Chondrocyte (in vitro differentiated cells): Measurements from ENCODE around the gene TSTD1. TPM values are rescaled to one million over a fixed set of nuclear protein-coding genes. Genes with fewer than 3 reads are reported as not detected.
"Not testable (repeated sequence)": the region's sequence is repeated elsewhere in the genome, so short reads cannot be mapped to it uniquely, and the experiment has no call there.

Experiments
- DNase-seq: peaks from one replicate; pipeline ENCODE4 v3.0.0; 2021; ENCODE audit warnings: mixed read lengths, low spot score
- H3K27ac Mint-ChIP-seq: one replicate; pipeline ENCODE4 v1.8.0; 2021; ENCODE audit warnings: mild to moderate bottlenecking, moderate library complexity, mixed read lengths; ENCODE audit not compliant: unreplicated experiment
- H3K27me3 Mint-ChIP-seq: 2 replicates; pipeline ENCODE4 v1.8.0; 2021; ENCODE audit warnings: low read depth, mixed read lengths
- H3K36me3 Mint-ChIP-seq: 2 replicates; pipeline ENCODE4 v1.8.0; 2021; ENCODE audit warnings: low read depth, mixed read lengths
- H3K4me1 Mint-ChIP-seq: 2 replicates; pipeline ENCODE4 v1.8.0; 2021; ENCODE audit warnings: low read depth, mild to moderate bottlenecking, mixed read lengths
- H3K4me3 Mint-ChIP-seq: one replicate; pipeline ENCODE4 v1.8.0; 2021; ENCODE audit warnings: mild to moderate bottlenecking, moderate library complexity, mixed read lengths; ENCODE audit not compliant: unreplicated experiment
- H3K9me3 Mint-ChIP-seq: 2 replicates; pipeline ENCODE4 v1.8.0; 2021; ENCODE audit warnings: low read depth, mixed read lengths
- total RNA-seq: library from RNA; stranded (reverse); gene quantifications from 3 replicates; pipeline ENCODE4 v1.2.1, GENCODE V29; 2021
- TF ChIP-seq, protein P1 (sequence below): fragments of 200-600 bp; sonication (generic); IDR thresholded peaks from 2 replicates; pipeline ENCODE4 v1.5.0; 2021; ENCODE audit warnings: antibody characterized with exemption, mild to moderate bottlenecking, moderate library complexity

The TSTD1 gene
- total RNA-seq, 1 donor from 2014 or later, result not detected

GRCh38 chr1:160993544-160994193 lies 45.1 kb downstream of the TSTD1 start:
- Mint-ChIP-seq H3K27me3 (no peaks in the 10 kb centered on the region), H3K4me3 (no peak overlapping the region), H3K36me3 (no peaks in the 10 kb centered on the region), H3K4me1 (peaks cover 2% of the 10 kb centered on the region), H3K9me3 (no peaks in the 10 kb centered on the region), H3K27ac (no peak overlapping the region)
- TF ChIP-seq, protein P1, sequence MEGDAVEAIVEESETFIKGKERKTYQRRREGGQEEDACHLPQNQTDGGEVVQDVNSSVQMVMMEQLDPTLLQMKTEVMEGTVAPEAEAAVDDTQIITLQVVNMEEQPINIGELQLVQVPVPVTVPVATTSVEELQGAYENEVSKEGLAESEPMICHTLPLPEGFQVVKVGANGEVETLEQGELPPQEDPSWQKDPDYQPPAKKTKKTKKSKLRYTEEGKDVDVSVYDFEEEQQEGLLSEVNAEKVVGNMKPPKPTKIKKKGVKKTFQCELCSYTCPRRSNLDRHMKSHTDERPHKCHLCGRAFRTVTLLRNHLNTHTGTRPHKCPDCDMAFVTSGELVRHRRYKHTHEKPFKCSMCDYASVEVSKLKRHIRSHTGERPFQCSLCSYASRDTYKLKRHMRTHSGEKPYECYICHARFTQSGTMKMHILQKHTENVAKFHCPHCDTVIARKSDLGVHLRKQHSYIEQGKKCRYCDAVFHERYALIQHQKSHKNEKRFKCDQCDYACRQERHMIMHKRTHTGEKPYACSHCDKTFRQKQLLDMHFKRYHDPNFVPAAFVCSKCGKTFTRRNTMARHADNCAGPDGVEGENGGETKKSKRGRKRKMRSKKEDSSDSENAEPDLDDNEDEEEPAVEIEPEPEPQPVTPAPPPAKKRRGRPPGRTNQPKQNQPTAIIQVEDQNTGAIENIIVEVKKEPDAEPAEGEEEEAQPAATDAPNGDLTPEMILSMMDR, result peak; percentile 77
- DNase-seq, result no peak

- not testable (repeated sequence) for DNase-seq, H3K27me3 Mint-ChIP-seq, H3K9me3 Mint-ChIP-seq, H3K4me1 Mint-ChIP-seq, H3K27ac Mint-ChIP-seq, H3K36me3 Mint-ChIP-seq, H3K4me3 Mint-ChIP-seq
Measured at GRCh38 chr1:160992036-160992435, 46.7 kb downstream of the TSTD1 start.

Other genes starting within 250 kb of the TSTD1 start
- not detected in 3 replicates for gene LY9, start 242.8 kb downstream of the TSTD1 start, total RNA-seq
- gene CD244, start 176.1 kb downstream of the TSTD1 start, total RNA-seq, result not detected in 3 replicates
- not detected in 3 replicates for gene ITLN1, start 153.8 kb downstream of the TSTD1 start, total RNA-seq
- not detected in 3 replicates for gene ITLN2, start 84.2 kb downstream of the TSTD1 start, total RNA-seq
- gene F11R, start 17.8 kb downstream of the TSTD1 start, total RNA-seq, result 0.54 to 0.90 TPM (median 0.68 TPM) in 3 replicates
- 34.3 to 44.6 TPM (median 35.3 TPM) in 3 replicates for gene USF1, start 7.0 kb upstream of the TSTD1 start, total RNA-seq
- gene ARHGAP30, start 30.9 kb upstream of the TSTD1 start, total RNA-seq, result not detected in 3 replicates
- 0.12 to 0.26 TPM (median 0.12 TPM) in 3 replicates for gene NECTIN4, start 50.6 kb upstream of the TSTD1 start, total RNA-seq
- 1.1 to 4.4 TPM (median 1.6 TPM) in 3 replicates for gene KLHDC9, start 59.4 kb upstream of the TSTD1 start, total RNA-seq
- 53.7 to 58.7 TPM (median 57.9 TPM) in 3 replicates for gene PFDN2, start 79.1 kb upstream of the TSTD1 start, total RNA-seq
- 25.3 to 33.1 TPM (median 27.6 TPM) in 3 replicates for gene NIT1, start 79.1 kb upstream of the TSTD1 start, total RNA-seq
- 34.7 to 38.3 TPM (median 36.7 TPM) in 3 replicates for gene DEDD, start 93.7 kb upstream of the TSTD1 start, total RNA-seq
- 84.2 to 95.6 TPM (median 89.4 TPM) in 3 replicates for gene UFC1, start 115.0 kb upstream of the TSTD1 start, total RNA-seq
- 15.7 to 24.8 TPM (median 16.0 TPM) in 3 replicates for gene USP21, start 120.5 kb upstream of the TSTD1 start, total RNA-seq
- gene PPOX, start 127.5 kb upstream of the TSTD1 start, total RNA-seq, result 21.6 to 38.8 TPM (median 25.6 TPM) in 3 replicates
- 22.4 to 23.7 TPM (median 23.0 TPM) in 3 replicates for gene B4GALT3, start 138.5 kb upstream of the TSTD1 start, total RNA-seq
- gene ADAMTS4, start 160.1 kb upstream of the TSTD1 start, total RNA-seq, result 1.5 to 2.8 TPM (median 2.2 TPM) in 3 replicates
- gene NDUFS2, start 163.4 kb upstream of the TSTD1 start, total RNA-seq, result 50.6 to 59.2 TPM (median 55.2 TPM) in 3 replicates
- not detected in 3 replicates for gene FCER1G, start 176.3 kb upstream of the TSTD1 start, total RNA-seq
- not detected in 3 replicates for gene APOA2, start 184.7 kb upstream of the TSTD1 start, total RNA-seq
- gene TOMM40L, start 187.1 kb upstream of the TSTD1 start, total RNA-seq, result 9.4 to 15.8 TPM (median 10.0 TPM) in 3 replicates
- gene NR1I3, start 199.2 kb upstream of the TSTD1 start, total RNA-seq, result not detected in 3 replicates
- gene PCP4L1, start 219.8 kb upstream of the TSTD1 start, total RNA-seq, result 0.23 to 0.35 TPM in 2 of 3 replicates, not detected in the other